Measurements from ENCODE around the gene RAB44.

The RAB44 gene

GRCh38 chr6:36670271-36670670, 27.4 kb upstream of the RAB44 start:
- no peak for DNase-seq

- DNase-seq, result no peak
Observed at GRCh38 chr6:36671687-36672375, 25.8 kb upstream of the RAB44 start.

- DNase-seq, result no peak
Observed at GRCh38 chr6:36673882-36674281, 23.7 kb upstream of the RAB44 start.

- no peak for DNase-seq
Observed at GRCh38 chr6:36674942-36675341, 22.7 kb upstream of the RAB44 start.

- peak; percentile 44 for DNase-seq
Observed at GRCh38 chr6:36676141-36677058, 21.2 kb upstream of the RAB44 start.

GRCh38 chr6:36677059-36677749, 20.4 kb upstream of the RAB44 start:
- DNase-seq, result peak; percentile 18

GRCh38 chr6:36677753-36678487, 19.7 kb upstream of the RAB44 start:
- DNase-seq, result no peak

- DNase-seq, result peak; percentile 91
Observed at GRCh38 chr6:36678488-36679042, 19.1 kb upstream of the RAB44 start, which contains the start of gene CDKN1A. CDKN1A (plus strand) TSS chr6:36678714; CDS start chr6:36684102, 5,388 bp downstream.

- DNase-seq, result peak; percentile 76
Observed at GRCh38 chr6:36679043-36679833, 18.4 kb upstream of the RAB44 start.

GRCh38 chr6:36682328-36683144, 15.1 kb upstream of the RAB44 start:
- no peak for DNase-seq

- DNase-seq, result no peak
Observed at GRCh38 chr6:36683145-36683655, 14.4 kb upstream of the RAB44 start.

GRCh38 chr6:36683656-36684446, 13.8 kb upstream of the RAB44 start:
- DNase-seq, result no peak

GRCh38 chr6:36684447-36684812, 13.2 kb upstream of the RAB44 start:
- DNase-seq, result no peak

GRCh38 chr6:36685166-36685924, 12.3 kb upstream of the RAB44 start:
- no peak for DNase-seq

GRCh38 chr6:36685926-36686667, 11.5 kb upstream of the RAB44 start:
- no peak for DNase-seq

- no peak for DNase-seq
Observed at GRCh38 chr6:36686668-36687513, 10.7 kb upstream of the RAB44 start.
